HepG2 (cell line): ENCODE results near the gene UBAP1L.

ENCODE experiments used
- NCOA1 ChIP-seq: sonication (generic); formaldehyde crosslinking; IDR thresholded peaks from 2 replicates; pipeline ENCODE4 v1.9.0; 2021; ENCODE audit warnings: missing genetic modification reagents
- NFE2L2 ChIP-seq: fragments of 150-350 bp; IDR thresholded peaks from 2 replicates; pipeline ENCODE4 v1.6.1; 2014; ENCODE audit warnings: low read length
- ZNF530 ChIP-seq: sonication (generic); formaldehyde crosslinking; IDR thresholded peaks from 2 replicates; pipeline ENCODE4 v1.5.0; 2020; ENCODE audit warnings: low read depth, mild to moderate bottlenecking, missing genetic modification reagents
- TF ChIP-seq, protein P1 (sequence below): IDR thresholded peaks from 2 replicates; pipeline ENCODE4 v1.6.1; 2016; ENCODE audit warnings: low read depth, control low read depth
- TF ChIP-seq, protein P2 (sequence below): sonication (generic); formaldehyde crosslinking; IDR thresholded peaks from 2 replicates; pipeline ENCODE4 v1.5.0; 2020; ENCODE audit warnings: missing genetic modification reagents
- TF ChIP-seq, protein P3 (sequence below): fragments of 450-650 bp; IDR thresholded peaks from 2 replicates; pipeline ENCODE4 v1.6.1; 2017

DNA sequence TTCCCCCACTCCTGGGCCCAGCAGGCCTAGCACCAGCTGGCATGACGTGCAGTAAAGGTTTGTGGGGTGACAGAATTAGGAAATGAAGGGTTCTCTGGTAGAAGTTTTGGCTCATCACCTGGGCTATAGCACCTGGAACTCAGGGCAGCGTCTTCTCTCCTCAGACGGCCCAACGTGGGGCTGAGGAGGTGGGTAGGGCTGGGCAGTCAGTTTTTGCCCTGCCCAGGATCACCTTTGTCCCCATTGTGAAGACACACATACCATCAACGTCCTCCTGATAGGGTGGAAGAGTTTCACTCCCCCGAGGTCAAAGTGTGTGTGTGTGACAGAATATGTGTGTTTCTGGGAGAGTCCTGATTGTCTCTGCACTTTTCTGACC lies 26.4 kb downstream of the UBAP1L start:
- no peak for TF ChIP-seq NCOA1
- TF ChIP-seq, protein P1, sequence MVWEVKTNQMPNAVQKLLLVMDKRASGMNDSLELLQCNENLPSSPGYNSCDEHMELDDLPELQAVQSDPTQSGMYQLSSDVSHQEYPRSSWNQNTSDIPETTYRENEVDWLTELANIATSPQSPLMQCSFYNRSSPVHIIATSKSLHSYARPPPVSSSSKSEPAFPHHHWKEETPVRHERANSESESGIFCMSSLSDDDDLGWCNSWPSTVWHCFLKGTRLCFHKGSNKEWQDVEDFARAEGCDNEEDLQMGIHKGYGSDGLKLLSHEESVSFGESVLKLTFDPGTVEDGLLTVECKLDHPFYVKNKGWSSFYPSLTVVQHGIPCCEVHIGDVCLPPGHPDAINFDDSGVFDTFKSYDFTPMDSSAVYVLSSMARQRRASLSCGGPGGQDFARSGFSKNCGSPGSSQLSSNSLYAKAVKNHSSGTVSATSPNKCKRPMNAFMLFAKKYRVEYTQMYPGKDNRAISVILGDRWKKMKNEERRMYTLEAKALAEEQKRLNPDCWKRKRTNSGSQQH (CRISPR knock-in tag): no peak
- TF ChIP-seq NFE2L2: no peak
- no peak for TF ChIP-seq ZNF530 (CRISPR knock-in tag)
- TF ChIP-seq, protein P2, sequence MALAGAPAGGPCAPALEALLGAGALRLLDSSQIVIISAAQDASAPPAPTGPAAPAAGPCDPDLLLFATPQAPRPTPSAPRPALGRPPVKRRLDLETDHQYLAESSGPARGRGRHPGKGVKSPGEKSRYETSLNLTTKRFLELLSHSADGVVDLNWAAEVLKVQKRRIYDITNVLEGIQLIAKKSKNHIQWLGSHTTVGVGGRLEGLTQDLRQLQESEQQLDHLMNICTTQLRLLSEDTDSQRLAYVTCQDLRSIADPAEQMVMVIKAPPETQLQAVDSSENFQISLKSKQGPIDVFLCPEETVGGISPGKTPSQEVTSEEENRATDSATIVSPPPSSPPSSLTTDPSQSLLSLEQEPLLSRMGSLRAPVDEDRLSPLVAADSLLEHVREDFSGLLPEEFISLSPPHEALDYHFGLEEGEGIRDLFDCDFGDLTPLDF (CRISPR knock-in tag): no peak
- TF ChIP-seq, protein P3, sequence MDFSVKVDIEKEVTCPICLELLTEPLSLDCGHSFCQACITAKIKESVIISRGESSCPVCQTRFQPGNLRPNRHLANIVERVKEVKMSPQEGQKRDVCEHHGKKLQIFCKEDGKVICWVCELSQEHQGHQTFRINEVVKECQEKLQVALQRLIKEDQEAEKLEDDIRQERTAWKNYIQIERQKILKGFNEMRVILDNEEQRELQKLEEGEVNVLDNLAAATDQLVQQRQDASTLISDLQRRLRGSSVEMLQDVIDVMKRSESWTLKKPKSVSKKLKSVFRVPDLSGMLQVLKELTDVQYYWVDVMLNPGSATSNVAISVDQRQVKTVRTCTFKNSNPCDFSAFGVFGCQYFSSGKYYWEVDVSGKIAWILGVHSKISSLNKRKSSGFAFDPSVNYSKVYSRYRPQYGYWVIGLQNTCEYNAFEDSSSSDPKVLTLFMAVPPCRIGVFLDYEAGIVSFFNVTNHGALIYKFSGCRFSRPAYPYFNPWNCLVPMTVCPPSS: no peak
